Sigmoid colon (tissue), 4 donors: ENCODE data around the gene SSBP1.

Experiments used
- EP300 ChIP-seq, 4 donors: sonication (generic); formaldehyde crosslinking; IDR thresholded peaks; one replicate each; pipeline ENCODE4 v1.6.1; 2017; ENCODE audit warnings: antibody characterized with exemption in 4 of 4
- POLR2A ChIP-seq, 2 donors: fragments of 450-650 bp; IDR thresholded peaks; one replicate each; pipeline ENCODE4 v1.6.1; 2016; ENCODE audit warnings: antibody characterized with exemption in 2 of 2, mild to moderate bottlenecking in 2 of 2, moderate library complexity in 2 of 2
- POLR2AphosphoS5 ChIP-seq, 4 donors: sonication (generic); formaldehyde crosslinking; IDR thresholded peaks; one replicate each; pipeline ENCODE4 v1.6.1; 2017; ENCODE audit warnings: antibody characterized with exemption in 4 of 4

- TF ChIP-seq POLR2A (IDR thresholded peaks at IDR 0.05) (no peak), POLR2AphosphoS5 (IDR thresholded peaks at IDR 0.05) (no peak), EP300 (IDR thresholded peaks at IDR 0.05) (no peak)
These were observed 24.3 kb upstream of the SSBP1 start for GRCh38 chr7:141713890-141714289.
